Adrenal gland (tissue), 12 donors: Measurements from ENCODE around the gene PFKFB2. TPM values are rescaled to one million over a fixed set of nuclear protein-coding genes. Genes with fewer than 3 reads are reported as not detected.
"Not testable (repeated sequence)": the region's sequence is repeated elsewhere in the genome, so short reads cannot be mapped to it uniquely, and the experiment has no call there.

Source experiments
- DNase-seq, 7 donors: peaks; one replicate each; pipeline ENCODE4 v3.0.0-alpha.2; 2019 to 2020
- H3K27ac ChIP-seq, 5 donors: fragments of 200-600 bp; sonication (generic) in 4 of 5; 1 replicate in 3 of 5; 2 replicates in 2 of 5; pipeline versions ENCODE4 v1.5.1 to v1.8.0; 2016 to 2020; ENCODE audit warnings: mild to moderate bottlenecking in 1 of 5
- H3K27me3 ChIP-seq: fragments of 200-600 bp; 2 replicates; pipeline ENCODE4 v1.8.0; 2021
- H3K36me3 ChIP-seq, 2 donors: fragments of 200-600 bp; replicated peaks in 1 of 2; 1 replicate in 1 of 2; 2 replicates in 1 of 2; pipeline versions ENCODE4 v1.5.1 to v1.8.0; 2018 to 2022
- H3K4me1 ChIP-seq, 2 donors: fragments of 200-600 bp; replicated peaks in 1 of 2; 1 replicate in 1 of 2; 2 replicates in 1 of 2; pipeline versions ENCODE4 v1.5.1 to v1.8.0; 2018 to 2021
- H3K4me3 ChIP-seq, 4 donors: fragments of 200-600 bp; sonication (generic) in 3 of 4; one replicate each; pipeline ENCODE4 v1.5.1; 2016 to 2018
- H3K9me3 ChIP-seq, 3 donors: fragments of 200-600 bp; sonication (generic) in 1 of 3; replicated peaks in 1 of 3; 1 replicate in 2 of 3; 2 replicates in 1 of 3; pipeline versions ENCODE4 v1.5.1 to v1.8.0; 2016 to 2021
- CTCF ChIP-seq, 6 experiments: fragments of 450-650 bp in 4 of 6; fragments of 200-600 bp in 2 of 6; sonication (generic) in 1 of 6; IDR thresholded peaks; 1 replicate in 5 of 6; 2 replicates in 1 of 6; pipeline versions ENCODE4 v1.5.1 to v1.8.0; 2016 to 2021; ENCODE audit warnings: antibody characterized with exemption in 6 of 6, mild to moderate bottlenecking in 2 of 6, moderate library complexity in 1 of 6
- POLR2A ChIP-seq, 2 donors: fragments of 450-650 bp; IDR thresholded peaks; one replicate each; pipeline ENCODE4 v1.6.1; 2017; ENCODE audit warnings: antibody characterized with exemption in 2 of 2, mild to moderate bottlenecking in 2 of 2, moderate library complexity in 1 of 2
- WGBS, 4 donors: extraction: QIAGEN DNeasy Blood & Tissue Kit in 2 of 4; methylation state at CpG; one replicate each; pipeline versions ENCODE4 v1.1.5 to v1.1.7; 2013 to 2017; 5-methylcytosine and 5-hydroxymethylcytosine counted together
- intact Hi-C, 2 donors: fragments of 100-400 bp; cut with DNase I; formaldehyde crosslinking; loops; one replicate each; pipeline versions ENCODE4 v1.14.1 to v1.15.0; 2022 to 2023
- polyA plus RNA-seq, 3 donors: library from polyadenylated mRNA; stranded (reverse); fragments of 200-250 nt in 2 of 3; fragments of 350-450 nt in 1 of 3; fragmentation: Illumina TruSeq in 1 of 3; extraction: RNeasy Lipid Tissue Mini Kit (QIAGEN cat#74804) in 1 of 3; gene quantifications; one replicate each; pipeline ENCODE4 v1.2.3, GENCODE V29; 2013 to 2014
- total RNA-seq, 9 donors: library from RNA; depleted of rRNA in 4 of 9; stranded (reverse); fragments of >200 nt in 4 of 9; fragments of 120-200 nt in 1 of 9; fragmentation: NEBNext Ultra II Directional in 1 of 9; extraction: Animal tissue kit (Norgen Biotek cat#: 25700) in 1 of 9; gene quantifications; one replicate each; pipeline versions ENCODE4 v1.1.0 to v1.2.4, GENCODE V29; 2013 to 2023
- donor health status: healthy with polysubstance abuse.
- donor health status: Bipolar disorder and iron deficiency.
- donor health status: DM: yes; HTN: yes; CAD: no.
- donor health status: DM: no; HTN: no; CAD: no.
- donor health status: DM: no; HTN: no; CAD: no.
- donor health status: DM: yes; HTN: yes; CAD: no.

PFKFB2 gene
- total and polyA plus RNA-seq, 12 donors, result 3.9 to 25.8 (median 13.5) TPM

- H3K36me3 ChIP-seq, result no peaks in the 10 kb centered on the region
- no peaks in the 10 kb centered on the region for H3K27me3 ChIP-seq
- H3K27ac ChIP-seq, result no peak overlapping the region
- intact Hi-C loops, result no loop called here
- WGBS, 4 donors, result 41 to 63% (median 49%) methylated on average over 1 of the region's 1 CpG
- DNase-seq, result no peak
- peaks cover 13 to 20% of the 10 kb centered on the region in 2 donors for H3K4me1 ChIP-seq
- no peak overlapping the region for H3K4me3 ChIP-seq
- TF ChIP-seq CTCF (IDR thresholded peaks at IDR 0.05), result no peak
- TF ChIP-seq POLR2A (IDR thresholded peaks at IDR 0.05), result no peak
- H3K9me3 ChIP-seq, result no peaks in the 10 kb centered on the region
Observed at GRCh38 chr1:207036865-207037264, 16.2 kb upstream of the PFKFB2 start.

GRCh38 chr1:207039380-207040180 lies 13.5 kb upstream of the PFKFB2 start:
- Histone ChIP-seq H3K36me3 (no peaks in the 10 kb centered on the region), H3K27me3 (no peaks in the 10 kb centered on the region), H3K9me3 (no peaks in the 10 kb centered on the region), H3K27ac (peak overlapping the region in 1 of 5 donors; percentile 46), H3K4me3 (no peak overlapping the region), H3K4me1 (peaks cover 6 to 13% of the 10 kb centered on the region in 2 donors)
- no peak for TF ChIP-seq CTCF (IDR thresholded peaks at IDR 0.05)
- TF ChIP-seq POLR2A (IDR thresholded peaks at IDR 0.05), result no peak
- intact Hi-C loops, result no loop called here
- 59 to 73% (median 69%) methylated on average over 4 of the region's 4 CpGs for WGBS, 4 donors
- no peak for DNase-seq

GRCh38 chr1:207040181-207040533 lies 12.9 kb upstream of the PFKFB2 start:
- Histone ChIP-seq H3K4me3 (no peak overlapping the region), H3K36me3 (no peaks in the 10 kb centered on the region), H3K27me3 (no peaks in the 10 kb centered on the region), H3K27ac (peak overlapping the region in 1 of 5 donors; percentile 46), H3K4me1 (peaks cover 6 to 19% of the 10 kb centered on the region in 2 donors), H3K9me3 (no peaks in the 10 kb centered on the region)
- 32 to 47% (median 38%) methylated on average over 3 of the region's 3 CpGs for WGBS, 4 donors
- DNase-seq, result no peak
- TF ChIP-seq POLR2A (IDR thresholded peaks at IDR 0.05), result no peak
- TF ChIP-seq CTCF (IDR thresholded peaks at IDR 0.05), result no peak
- intact Hi-C loops, result no loop called here

- intact Hi-C loops, H3K27ac ChIP-seq, H3K36me3 ChIP-seq, H3K4me3 ChIP-seq, DNase-seq, H3K27me3 ChIP-seq, H3K9me3 ChIP-seq: not testable (repeated sequence)
- 89 to 95% (median 93%) methylated on average over 2 of the region's 2 CpGs for WGBS, 4 donors
- peaks cover 6 to 31% of the 10 kb centered on the region in 2 donors for H3K4me1 ChIP-seq
Observed at GRCh38 chr1:207041397-207041796, 11.7 kb upstream of the PFKFB2 start.

GRCh38 chr1:207045453-207045852 lies 7.6 kb upstream of the PFKFB2 start:
- TF ChIP-seq POLR2A (IDR thresholded peaks at IDR 0.05) (no peak), CTCF (IDR thresholded peaks at IDR 0.05) (no peak)
- Histone ChIP-seq H3K4me3 (no peak overlapping the region), H3K9me3 (no peaks in the 10 kb centered on the region), H3K27ac (no peak overlapping the region), H3K36me3 (peaks cover 0 to 10% of the 10 kb centered on the region in 2 donors), H3K27me3 (no peaks in the 10 kb centered on the region), H3K4me1 (peaks cover 7 to 55% of the 10 kb centered on the region in 2 donors)
- intact Hi-C loops, result no loop called here
- DNase-seq, result no peak
- 78 to 84% (median 81%) methylated on average over 2 of the region's 2 CpGs for WGBS, 4 donors
